Measurements from ENCODE around the gene AP5S1. TPM values are rescaled to one million over a fixed set of nuclear protein-coding genes. Genes with fewer than 3 reads are reported as not detected.

AP5S1 gene
- total and polyA plus RNA-seq, 7 donors: 11.0 to 25.2 (median 12.2) TPM

DNA sequence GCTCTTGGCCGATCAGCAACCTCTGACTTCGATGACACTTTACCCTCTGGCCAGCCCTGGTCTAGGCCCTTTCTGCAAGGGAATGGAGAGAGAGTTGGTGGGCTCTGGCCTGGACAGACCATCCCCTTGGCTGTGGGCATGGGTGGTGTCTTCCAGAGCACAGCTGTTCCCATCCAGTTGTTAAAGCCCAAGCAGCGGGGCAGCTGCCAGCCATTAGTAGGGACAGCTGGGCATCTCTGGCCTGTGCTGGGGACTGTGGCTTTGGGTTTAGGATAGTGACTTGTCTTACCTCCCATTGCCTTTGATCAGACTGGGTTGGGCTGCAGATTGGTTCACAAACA, 21.5 kb upstream of the AP5S1 start:
- peaks cover 0 to 33% of the 10 kb centered on the region in 2 donors for H3K36me3 ChIP-seq (ENCODE audit: insufficient read depth in 1 of 2, low read depth in 1 of 2)
- H3K4me3 ChIP-seq: no peak overlapping the region
- peak in 1 of 2 donors; percentile 39 for DNase-seq

DNA sequence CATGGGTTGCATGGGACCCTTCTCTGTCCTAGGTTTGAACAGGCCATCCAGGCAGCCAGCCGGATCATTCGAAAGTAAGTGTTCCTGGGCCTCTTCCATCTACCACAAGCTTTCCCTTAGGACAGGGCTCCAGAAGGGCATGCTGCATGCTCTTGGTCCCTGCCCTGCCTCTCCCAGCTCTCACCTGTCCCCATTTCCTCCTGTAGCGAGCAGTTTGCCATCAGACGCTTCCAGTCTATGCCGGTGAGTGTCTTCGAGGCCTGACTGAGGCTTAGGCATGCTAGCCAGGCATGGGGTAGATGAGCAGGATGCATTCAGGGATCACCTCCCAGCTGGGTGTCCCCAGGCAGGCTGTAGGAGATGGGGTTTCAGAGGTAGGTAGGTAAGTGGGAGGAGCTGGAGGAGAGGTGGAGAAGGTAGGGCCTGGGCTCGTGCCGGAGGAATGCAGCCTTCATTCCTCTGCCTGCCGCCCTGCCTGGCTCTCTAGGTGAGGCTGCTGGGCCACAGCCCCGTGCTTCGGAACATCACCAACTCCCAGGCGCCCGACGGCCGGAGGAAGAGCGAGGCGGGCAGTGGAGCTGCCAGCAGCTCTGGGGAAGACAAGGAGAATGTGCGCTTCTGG, 20.0 kb upstream of the AP5S1 start:
- Histone ChIP-seq H3K4me3 (no peak overlapping the region), H3K27me3 (ENCODE audit: insufficient read depth in 3 of 3, low read length in 2 of 3) (no peaks in the 10 kb centered on the region), H3K27ac (no peak overlapping the region), H3K9me3 (no peaks in the 10 kb centered on the region), H3K36me3 (ENCODE audit: insufficient read depth in 1 of 2, low read depth in 1 of 2) (peaks cover 0 to 41% of the 10 kb centered on the region in 2 donors), H3K4me1 (peaks cover 6% of the 10 kb centered on the region)
- 81 to 92% (median 85%) methylated on average over 15 to 18 of the region's 18 CpGs for WGBS, 3 donors
- intact Hi-C loops (cut with DNase I): no loop called here
- TF ChIP-seq, protein P1, sequence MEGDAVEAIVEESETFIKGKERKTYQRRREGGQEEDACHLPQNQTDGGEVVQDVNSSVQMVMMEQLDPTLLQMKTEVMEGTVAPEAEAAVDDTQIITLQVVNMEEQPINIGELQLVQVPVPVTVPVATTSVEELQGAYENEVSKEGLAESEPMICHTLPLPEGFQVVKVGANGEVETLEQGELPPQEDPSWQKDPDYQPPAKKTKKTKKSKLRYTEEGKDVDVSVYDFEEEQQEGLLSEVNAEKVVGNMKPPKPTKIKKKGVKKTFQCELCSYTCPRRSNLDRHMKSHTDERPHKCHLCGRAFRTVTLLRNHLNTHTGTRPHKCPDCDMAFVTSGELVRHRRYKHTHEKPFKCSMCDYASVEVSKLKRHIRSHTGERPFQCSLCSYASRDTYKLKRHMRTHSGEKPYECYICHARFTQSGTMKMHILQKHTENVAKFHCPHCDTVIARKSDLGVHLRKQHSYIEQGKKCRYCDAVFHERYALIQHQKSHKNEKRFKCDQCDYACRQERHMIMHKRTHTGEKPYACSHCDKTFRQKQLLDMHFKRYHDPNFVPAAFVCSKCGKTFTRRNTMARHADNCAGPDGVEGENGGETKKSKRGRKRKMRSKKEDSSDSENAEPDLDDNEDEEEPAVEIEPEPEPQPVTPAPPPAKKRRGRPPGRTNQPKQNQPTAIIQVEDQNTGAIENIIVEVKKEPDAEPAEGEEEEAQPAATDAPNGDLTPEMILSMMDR (IDR thresholded peaks at IDR 0.05): no peak
- no peak for ATAC-seq
- DNase-seq: peak in 1 of 2 donors; percentile 23

More for the DNA sequence above, 21.5 kb upstream of the AP5S1 start:
- H3K27me3 ChIP-seq (ENCODE audit: insufficient read depth in 3 of 3, low read length in 2 of 3): no peaks in the 10 kb centered on the region
- no peak for ATAC-seq
- intact Hi-C loops (cut with DNase I): no loop called here
- H3K27ac ChIP-seq: no peak overlapping the region
- TF ChIP-seq, protein P1 (IDR thresholded peaks at IDR 0.05): no peak
- 72 to 74% (median 73%) methylated on average over 3 of the region's 3 CpGs for WGBS, 3 donors
- no peaks in the 10 kb centered on the region for H3K9me3 ChIP-seq
- H3K4me1 ChIP-seq: peaks cover 6% of the 10 kb centered on the region

GRCh38 chr20:3800878-3801260, 19.5 kb upstream of the AP5S1 start:
- H3K27me3 ChIP-seq (ENCODE audit: insufficient read depth in 3 of 3, low read length in 2 of 3): no peaks in the 10 kb centered on the region
- ATAC-seq (no peak), DNase-seq (peak in 1 of 2 donors; percentile 26)
- intact Hi-C loops (cut with DNase I): no loop called here
- H3K4me3 ChIP-seq: no peak overlapping the region
- no peak overlapping the region for H3K27ac ChIP-seq
- TF ChIP-seq, protein P1 (IDR thresholded peaks at IDR 0.05): no peak
- 88 to 95% (median 94%) methylated on average over 8 of the region's 8 CpGs for WGBS, 3 donors
- H3K9me3 ChIP-seq: no peaks in the 10 kb centered on the region
- peaks cover 9% of the 10 kb centered on the region for H3K4me1 ChIP-seq
- H3K36me3 ChIP-seq (ENCODE audit: insufficient read depth in 1 of 2, low read depth in 1 of 2): peaks cover 0 to 41% of the 10 kb centered on the region in 2 donors

DNA sequence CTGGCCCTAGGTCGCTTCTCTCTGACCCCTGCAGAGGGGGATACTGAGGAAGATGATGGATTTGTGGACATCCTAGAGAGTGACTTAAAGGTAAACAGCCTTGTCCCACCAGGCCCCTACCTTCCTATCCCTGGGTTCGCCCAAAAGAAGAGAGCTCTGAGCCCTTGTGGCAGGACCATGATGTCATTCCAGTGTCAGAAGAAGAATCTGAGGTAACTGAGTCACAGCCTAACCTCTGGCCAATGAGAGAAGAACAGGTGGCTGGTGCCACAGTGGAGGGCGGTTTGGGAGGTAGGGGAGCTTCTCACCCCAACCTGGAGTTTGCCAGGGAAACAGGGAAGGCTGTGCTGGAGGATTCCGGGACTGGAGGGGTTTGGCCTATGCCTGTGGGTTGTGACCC, 19.0 kb upstream of the AP5S1 start:
- intact Hi-C loops (cut with DNase I): no loop called here
- TF ChIP-seq, protein P1 (IDR thresholded peaks at IDR 0.05): no peak
- DNase-seq (no peak), ATAC-seq (no peak)
- 92 to 96% (median 94%) methylated on average over 4 of the region's 4 CpGs for WGBS, 3 donors
- H3K4me3 ChIP-seq: no peak overlapping the region
- H3K27ac ChIP-seq: no peak overlapping the region
- no peaks in the 10 kb centered on the region for H3K9me3 ChIP-seq
- H3K36me3 ChIP-seq (ENCODE audit: insufficient read depth in 1 of 2, low read depth in 1 of 2): peaks cover 0 to 41% of the 10 kb centered on the region in 2 donors
- no peaks in the 10 kb centered on the region for H3K27me3 ChIP-seq (ENCODE audit: insufficient read depth in 3 of 3, low read length in 2 of 3)
- H3K4me1 ChIP-seq: peaks cover 14% of the 10 kb centered on the region

- H3K4me1 ChIP-seq: peaks cover 18% of the 10 kb centered on the region
- intact Hi-C loops (cut with DNase I): no loop called here
- H3K4me3 ChIP-seq: no peak overlapping the region
- no peak overlapping the region for H3K27ac ChIP-seq
- 71 to 95% (median 87%) methylated on average over 13 of the region's 13 CpGs for WGBS, 3 donors
- ATAC-seq: no peak
- DNase-seq: peak in 1 of 2 donors; percentile 54
- peaks cover 0 to 41% of the 10 kb centered on the region in 2 donors for H3K36me3 ChIP-seq (ENCODE audit: insufficient read depth in 1 of 2, low read depth in 1 of 2)
- TF ChIP-seq, protein P1 (IDR thresholded peaks at IDR 0.05): no peak
- no peaks in the 10 kb centered on the region for H3K27me3 ChIP-seq (ENCODE audit: insufficient read depth in 3 of 3, low read length in 2 of 3)
- H3K9me3 ChIP-seq: no peaks in the 10 kb centered on the region
Measured at GRCh38 chr20:3801846-3802245, 18.5 kb upstream of the AP5S1 start.

Measured in psoas muscle (tissue), 8 donors.